GM18505 (cell line): Measurements from ENCODE around the gene GLOD5.

Experiments used
- ATAC-seq: cut with Tn5 transposase; IDR thresholded peaks from one replicate; pipeline ENCODE4 v1.9.1; 2021; ENCODE audit not compliant: unreplicated experiment
- POLR2A ChIP-seq: IDR thresholded peaks from 4 replicates; pipeline ENCODE4 v1.6.1; 2011; ENCODE audit warnings: borderline replicate concordance; ENCODE audit not compliant: insufficient read depth, insufficient read length; ENCODE audit errors: extremely low read depth

GLOD5 gene

GRCh38 chrX:48782216-48782615 lies 20.7 kb downstream of the GLOD5 start:
- TF ChIP-seq POLR2A = no peak
- no peak for ATAC-seq

- TF ChIP-seq POLR2A = no peak
- ATAC-seq = no peak
These were observed 21.2 kb downstream of the GLOD5 start for GRCh38 chrX:48782795-48783194.

DNA sequence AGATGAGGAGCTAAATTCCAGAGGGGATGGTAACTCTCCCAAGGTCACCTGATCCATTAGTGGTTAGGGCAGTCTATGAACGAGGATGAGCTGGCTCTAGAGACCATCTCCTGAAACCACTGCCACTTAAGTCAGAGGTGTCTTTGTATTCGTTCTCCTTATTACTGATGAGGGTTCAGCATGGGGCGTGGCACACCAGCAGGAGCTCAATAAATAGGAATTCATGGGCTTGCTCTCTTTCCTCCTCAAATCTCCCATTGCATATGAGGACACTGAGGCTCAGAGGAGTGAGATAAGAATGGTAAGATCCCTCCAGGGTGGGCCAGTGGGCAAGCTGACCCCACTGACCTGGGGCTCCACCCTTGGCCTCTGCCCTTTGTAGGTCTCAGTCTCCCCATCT lies 23.2 kb downstream of the GLOD5 start:
- no peak for TF ChIP-seq POLR2A
- no peak for ATAC-seq

DNA sequence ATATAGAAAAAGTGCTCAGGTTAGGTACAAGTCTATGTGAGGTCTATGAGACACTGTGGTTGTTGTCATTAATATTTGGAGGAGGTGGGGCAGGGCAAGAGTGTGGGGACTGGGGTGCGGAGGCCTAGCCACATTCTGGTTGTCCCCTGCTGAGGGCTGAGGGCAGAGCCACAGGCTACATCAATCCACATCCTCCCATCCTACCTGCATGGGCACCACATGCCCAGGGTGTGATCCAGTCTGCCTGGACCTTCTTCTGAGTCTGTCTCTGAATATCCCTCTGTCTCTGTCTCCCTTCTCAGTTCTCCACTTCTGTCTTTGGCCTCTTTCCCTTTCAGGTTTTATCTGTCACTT lies 23.6 kb downstream of the GLOD5 start:
- no peak for ATAC-seq
- TF ChIP-seq POLR2A = no peak

GRCh38 chrX:48785540-48786214 lies 24.1 kb downstream of the GLOD5 start:
- ATAC-seq = no peak
- no peak for TF ChIP-seq POLR2A

DNA sequence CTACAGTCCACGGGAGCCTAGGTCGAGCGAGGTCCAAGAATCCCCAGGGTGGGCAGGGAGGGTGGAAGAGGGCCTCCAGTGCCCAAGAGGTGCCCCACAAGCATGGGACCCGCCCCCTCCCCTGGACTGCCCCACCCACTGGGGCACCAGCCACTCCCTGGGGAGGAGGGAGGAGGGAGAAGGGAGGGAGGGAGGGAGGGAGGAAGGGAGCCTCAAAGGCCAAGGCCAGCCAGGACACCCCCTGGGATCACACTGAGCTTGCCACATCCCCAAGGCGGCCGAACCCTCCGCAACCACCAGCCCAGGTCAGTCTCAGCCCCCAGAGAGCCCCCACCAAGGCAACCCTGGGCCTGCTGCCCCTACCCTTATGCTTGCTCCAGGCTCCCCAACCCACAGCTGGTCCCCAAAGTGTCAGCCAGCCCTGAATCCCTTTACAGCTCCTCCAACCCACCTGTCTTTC lies 24.8 kb downstream of the GLOD5 start, which contains the start of gene GATA1:
Gene GATA1 (plus strand): TSS at position 250 of the 460 bp plus-strand sequence. CDS start 4,520 bp downstream, outside the sequence.
- no peak for ATAC-seq
- no peak for TF ChIP-seq POLR2A

DNA sequence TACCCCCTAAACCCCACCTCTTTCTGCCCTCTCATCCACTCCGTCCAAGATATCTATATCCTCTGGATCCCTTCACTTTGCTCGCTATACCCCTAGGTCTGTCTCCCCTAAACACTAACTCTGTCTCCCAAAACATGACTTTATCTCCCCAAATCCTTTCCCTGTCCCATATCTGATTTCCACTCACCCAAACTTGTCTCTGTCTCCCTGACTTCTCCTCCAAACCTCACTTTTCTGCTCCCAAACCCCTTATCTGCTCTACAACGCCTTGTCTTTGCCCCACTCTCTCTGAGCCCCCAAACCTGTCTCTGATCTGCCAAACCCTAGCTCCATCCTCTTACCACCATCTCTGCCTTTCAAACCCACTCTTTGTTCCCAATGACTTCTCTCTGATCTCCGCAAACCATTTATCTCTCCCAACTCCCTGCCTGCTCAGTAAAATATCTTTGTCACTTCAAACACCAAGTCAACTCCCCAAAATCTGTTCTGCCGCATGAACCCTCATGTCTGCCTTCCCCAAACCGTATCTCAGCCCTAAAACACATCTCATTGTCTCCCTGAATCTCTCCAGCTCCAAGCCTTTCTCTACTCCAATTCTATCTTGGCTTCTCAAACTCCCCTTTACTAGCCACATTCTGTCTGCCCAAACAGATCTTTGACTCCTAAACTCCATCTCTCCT lies 25.4 kb downstream of the GLOD5 start:
- ATAC-seq = no peak

DNA sequence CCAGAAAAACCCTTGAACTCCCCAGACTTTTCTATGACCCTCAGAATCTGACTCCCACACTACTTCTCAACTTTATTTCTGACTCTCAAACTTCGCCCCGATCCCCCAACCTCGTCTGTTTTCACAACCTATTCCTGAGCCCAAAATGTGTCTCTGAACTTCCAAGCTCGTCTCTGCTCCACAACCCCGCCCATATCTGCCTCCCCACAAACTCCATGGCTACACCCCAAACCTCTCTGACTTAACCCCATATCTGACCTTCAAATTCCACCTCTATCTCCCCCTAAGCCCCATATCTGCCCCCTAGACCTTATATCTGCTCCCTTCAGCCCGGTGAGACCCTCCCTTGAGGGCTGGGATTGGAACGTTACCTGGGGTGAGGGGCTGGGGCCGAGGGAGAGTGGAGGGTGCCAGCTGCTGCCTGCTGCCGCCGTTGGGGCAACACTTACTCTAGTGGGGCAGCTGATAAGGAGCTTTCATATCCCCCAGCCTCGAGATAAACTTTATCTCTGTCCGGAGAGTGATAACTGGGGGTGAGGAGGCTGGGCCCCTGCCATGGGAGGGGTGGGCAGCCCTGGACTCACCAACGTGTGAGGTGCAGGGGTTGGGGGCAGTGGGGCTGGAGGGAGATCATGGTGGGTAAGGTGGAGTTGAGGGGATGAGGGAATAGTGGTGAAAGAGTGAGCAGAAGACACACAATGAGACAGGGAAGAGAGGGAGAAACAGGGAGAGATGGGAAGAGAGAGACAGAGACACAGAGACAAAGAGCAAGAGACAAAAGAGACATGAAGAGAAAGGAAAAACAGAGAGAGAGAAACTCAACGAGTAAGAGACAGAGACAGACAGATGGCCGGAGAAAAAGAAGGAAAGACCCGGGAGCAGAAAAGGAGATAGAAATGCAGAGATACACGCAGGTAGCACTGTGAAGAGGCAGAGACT lies 26.2 kb downstream of the GLOD5 start:
- ATAC-seq = no peak

More for the DNA sequence above, 25.4 kb downstream of the GLOD5 start:
- no peak for TF ChIP-seq POLR2A

DNA sequence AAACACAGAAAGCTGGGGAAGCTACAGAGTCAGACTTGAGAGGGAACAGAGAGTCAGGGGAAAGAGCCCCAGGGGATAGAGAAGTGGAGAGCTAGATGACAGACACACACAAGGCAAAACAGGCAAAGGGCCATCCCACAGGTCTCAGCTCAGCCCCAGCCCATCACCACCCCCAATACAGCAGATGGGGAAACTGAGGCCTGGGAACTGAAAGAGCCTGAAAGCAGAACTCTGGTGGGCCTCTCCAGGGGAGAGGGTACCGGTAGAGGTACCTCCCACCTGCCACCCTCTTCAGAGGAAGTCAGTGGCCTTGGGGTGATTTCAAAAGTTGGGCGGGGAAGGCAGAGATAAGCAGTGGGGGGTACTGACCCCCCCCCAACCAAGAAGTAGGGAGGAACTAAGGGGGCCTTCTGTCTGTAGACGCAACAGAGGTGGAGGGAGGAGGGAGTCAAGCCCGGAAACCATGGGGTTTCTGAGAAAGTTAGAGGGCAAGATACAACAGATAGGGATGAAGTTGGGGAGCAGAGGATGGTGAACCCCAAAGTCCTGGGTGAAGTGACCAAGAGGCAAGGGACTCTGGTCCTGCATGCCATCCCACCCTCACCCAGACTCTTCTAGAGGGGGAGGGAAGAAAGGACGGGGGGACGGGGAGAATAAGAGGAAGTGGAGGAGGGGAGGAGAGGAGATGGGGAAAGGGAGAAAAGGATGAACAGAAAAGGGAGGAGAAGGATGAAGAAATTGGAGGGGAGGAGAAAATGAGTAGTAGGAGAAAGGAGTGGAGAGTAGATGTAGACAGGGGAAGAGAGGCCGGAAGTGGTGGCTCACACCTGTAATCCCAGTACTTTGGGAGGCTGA lies 28.0 kb downstream of the GLOD5 start:
- ATAC-seq = no peak
- no peak for TF ChIP-seq POLR2A

More for the DNA sequence above, 26.2 kb downstream of the GLOD5 start:
- no peak for TF ChIP-seq POLR2A

- ATAC-seq = no peak
- no peak for TF ChIP-seq POLR2A
These were observed 28.9 kb downstream of the GLOD5 start for GRCh38 chrX:48790477-48790876.

GRCh38 chrX:48791063-48791820 lies 29.7 kb downstream of the GLOD5 start:
- no peak for ATAC-seq
- TF ChIP-seq POLR2A = no peak

- no peak for ATAC-seq
- no peak for TF ChIP-seq POLR2A
These were observed 30.7 kb downstream of the GLOD5 start for GRCh38 chrX:48792219-48792618.
